Measurements from ENCODE around the gene ZNF382. TPM values are rescaled to one million over a fixed set of nuclear protein-coding genes. Genes with fewer than 3 reads are reported as not detected.

The ZNF382 gene
- total and polyA plus RNA-seq, 2 of the 4 experiments (the other 2 are of a cell fraction): 0.80 to 4.5 TPM

DNA sequence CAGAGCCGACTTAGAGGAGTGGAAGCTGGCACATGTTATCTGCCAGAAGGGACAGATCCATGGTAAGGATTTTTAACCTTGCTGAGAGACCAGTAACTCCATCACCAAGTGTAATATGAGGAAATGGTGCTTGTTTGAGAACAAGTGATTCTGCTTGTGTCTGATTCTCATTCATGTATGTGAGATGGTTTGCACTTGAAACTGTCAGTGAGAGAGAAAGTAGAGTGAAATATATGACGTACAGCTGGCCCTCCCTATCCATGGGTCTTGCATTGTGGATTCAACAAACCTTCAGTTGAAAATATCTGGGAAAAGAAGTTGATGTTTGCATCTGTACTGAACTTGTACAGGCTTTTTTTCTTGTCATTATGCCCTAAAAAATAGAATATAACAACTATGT lies 63.5 kb downstream of the ZNF382 start:
- H2BK15ac ChIP-seq (ENCODE audit: low read depth, low read length): no peak overlapping the region
- no peak overlapping the region for H2BK20ac ChIP-seq (ENCODE audit: low read depth, low read length)
- no peak overlapping the region for H3K14ac ChIP-seq (replicated peaks; ENCODE audit: low read depth, low read length)
- H3K9me1 ChIP-seq (ENCODE audit: insufficient read depth, low read length): no peaks in the 10 kb centered on the region
- H4K20me1 ChIP-seq (ENCODE audit: insufficient read depth, low read length): no peaks in the 10 kb centered on the region
- H3K27ac ChIP-seq (ENCODE audit: insufficient read depth, low read length): no peak overlapping the region
- no peak overlapping the region for H4K91ac ChIP-seq (ENCODE audit: insufficient read depth, low read depth, low read length)
- peaks cover 2% of the 10 kb centered on the region; the same call in 1 of the 2 replicates for H3K4me1 ChIP-seq (ENCODE audit: control insufficient read depth, insufficient read depth, low read length)
- peaks cover 20% of the 10 kb centered on the region for H3K9me3 ChIP-seq (ENCODE audit: control insufficient read depth, insufficient read depth, low read length)
- no peak overlapping the region for H3K4me2 ChIP-seq (ENCODE audit: low read depth, low read length)
- H3K4ac ChIP-seq (ENCODE audit: low read depth, low read length): no peak overlapping the region
- H4K5ac ChIP-seq (ENCODE audit: low read depth, low read length): no peak overlapping the region
- no CpG with 5 or more reads among the region's 2 CpGs for WGBS, 2 experiments (ENCODE audit: extremely low coverage in 2 of 2, insufficient read length in 1 of 2)
- no peak overlapping the region for H2BK120ac ChIP-seq (ENCODE audit: low read depth, low read length)
- DNase-seq (no peak), ATAC-seq (ENCODE audit: low read depth) (no peak)
- dilution Hi-C loops (cut with HindIII; ENCODE audit: low sequenced_read_pairs, unreplicated experiment): no loop called here
- peaks cover 18 to 22% of the 10 kb centered on the region in 2 experiments for H3K79me1 ChIP-seq (ENCODE audit: low read depth in 1 of 2, low read length in 2 of 2)
- in situ Hi-C loops (cut with MboI; ENCODE audit: low sequenced_read_pairs): no loop called here
- H3K23ac ChIP-seq (ENCODE audit: low read depth, low read length): no peak overlapping the region
- H3K9ac ChIP-seq (ENCODE audit: low read depth, low read length): no peak overlapping the region
- H3K56ac ChIP-seq (ENCODE audit: extremely low read depth, insufficient read depth, low read length): no peak overlapping the region
- H3K18ac ChIP-seq (ENCODE audit: low read depth, low read length): no peak overlapping the region
- no TSS peak for BruUV-seq (replicated peaks)
- H2BK5ac ChIP-seq (ENCODE audit: low read depth, low read length, poor library complexity, severe bottlenecking): no peak overlapping the region
- intact Hi-C loops (cut with micrococcal nuclease): loop anchor here (5.0 kb wide), 1 partner anchor 476 kb away; no protein-coding TSS in a partner anchor
- H2AK9ac ChIP-seq (replicated peaks; ENCODE audit: low read depth, low read length, poor library complexity): no peak overlapping the region
- H4K8ac ChIP-seq (ENCODE audit: low read depth in 2 of 2, low read length in 2 of 2): no peak overlapping the region
- TF ChIP-seq MAFK (IDR thresholded peaks at IDR 0.05; ENCODE audit: low read depth, low read length): no peak
- TF ChIP-seq, protein P1, sequence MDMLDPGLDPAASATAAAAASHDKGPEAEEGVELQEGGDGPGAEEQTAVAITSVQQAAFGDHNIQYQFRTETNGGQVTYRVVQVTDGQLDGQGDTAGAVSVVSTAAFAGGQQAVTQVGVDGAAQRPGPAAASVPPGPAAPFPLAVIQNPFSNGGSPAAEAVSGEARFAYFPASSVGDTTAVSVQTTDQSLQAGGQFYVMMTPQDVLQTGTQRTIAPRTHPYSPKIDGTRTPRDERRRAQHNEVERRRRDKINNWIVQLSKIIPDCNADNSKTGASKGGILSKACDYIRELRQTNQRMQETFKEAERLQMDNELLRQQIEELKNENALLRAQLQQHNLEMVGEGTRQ (IDR thresholded peaks at IDR 0.05; ENCODE audit: low read depth, low read length): no peak
- TF ChIP-seq RAD21 (IDR thresholded peaks at IDR 0.05; ENCODE audit: low read length): no peak
- TF ChIP-seq SMC3 (IDR thresholded peaks at IDR 0.05; ENCODE audit: low read depth, low read length): no peak
- no peak for TF ChIP-seq POLR2A (IDR thresholded peaks at IDR 0.05; ENCODE audit: low read depth, low read length)
- TF ChIP-seq, protein P2, sequence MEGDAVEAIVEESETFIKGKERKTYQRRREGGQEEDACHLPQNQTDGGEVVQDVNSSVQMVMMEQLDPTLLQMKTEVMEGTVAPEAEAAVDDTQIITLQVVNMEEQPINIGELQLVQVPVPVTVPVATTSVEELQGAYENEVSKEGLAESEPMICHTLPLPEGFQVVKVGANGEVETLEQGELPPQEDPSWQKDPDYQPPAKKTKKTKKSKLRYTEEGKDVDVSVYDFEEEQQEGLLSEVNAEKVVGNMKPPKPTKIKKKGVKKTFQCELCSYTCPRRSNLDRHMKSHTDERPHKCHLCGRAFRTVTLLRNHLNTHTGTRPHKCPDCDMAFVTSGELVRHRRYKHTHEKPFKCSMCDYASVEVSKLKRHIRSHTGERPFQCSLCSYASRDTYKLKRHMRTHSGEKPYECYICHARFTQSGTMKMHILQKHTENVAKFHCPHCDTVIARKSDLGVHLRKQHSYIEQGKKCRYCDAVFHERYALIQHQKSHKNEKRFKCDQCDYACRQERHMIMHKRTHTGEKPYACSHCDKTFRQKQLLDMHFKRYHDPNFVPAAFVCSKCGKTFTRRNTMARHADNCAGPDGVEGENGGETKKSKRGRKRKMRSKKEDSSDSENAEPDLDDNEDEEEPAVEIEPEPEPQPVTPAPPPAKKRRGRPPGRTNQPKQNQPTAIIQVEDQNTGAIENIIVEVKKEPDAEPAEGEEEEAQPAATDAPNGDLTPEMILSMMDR (conservative IDR thresholded peaks at IDR 0.05; ENCODE audit: low read depth, low read length): no peak
- no peak for TF ChIP-seq CEBPB (IDR thresholded peaks at IDR 0.05; ENCODE audit: low read depth, low read length)
- no peak for TF ChIP-seq CHD1 (IDR thresholded peaks at IDR 0.05; ENCODE audit: low read depth, low read length)
- no peak for TF ChIP-seq RFX5 (IDR thresholded peaks at IDR 0.05; ENCODE audit: low read depth, low read length)
- ChIA-PET CTCF (no interaction called here), POLR2A (ENCODE audit: unreplicated experiment) (no interaction called here)
- no peak overlapping the region for H3K4me3 ChIP-seq (ENCODE audit: insufficient read depth, low read depth, low read length)
- no peaks in the 10 kb centered on the region for H3K27me3 ChIP-seq (ENCODE audit: control insufficient read depth, insufficient read depth, low read length)
- no peak overlapping the region for H2AK5ac ChIP-seq (ENCODE audit: low read depth, low read length)
- H3K36me3 ChIP-seq (ENCODE audit: control insufficient read depth, insufficient read depth, low read length): peaks cover 12% of the 10 kb centered on the region
- H2AFZ ChIP-seq (replicated peaks; ENCODE audit: low read length, poor library complexity): no peak overlapping the region

All from IMR-90 (cell line).